WTC11 (cell line): ENCODE results near the gene METTL24.
"Not testable (repeated sequence)": the region's sequence is repeated elsewhere in the genome, so short reads cannot be mapped to it uniquely, and the experiment has no call there.

Experiments
- ATF2 ChIP-seq: sonication (generic); formaldehyde crosslinking; IDR thresholded peaks from 2 replicates; pipeline ENCODE4 v1.8.1; 2022; ENCODE audit warnings: low read depth, missing genetic modification reagents, borderline replicate concordance
- CTCF ChIP-seq: fragments of 200-600 bp; IDR thresholded peaks from 2 replicates; pipeline ENCODE4 v1.8.0; 2022; ENCODE audit warnings: antibody characterized with exemption
- ELF4 ChIP-seq: sonication (generic); formaldehyde crosslinking; IDR thresholded peaks from 2 replicates; pipeline ENCODE4 v1.8.1; 2022; ENCODE audit warnings: low read depth, mild to moderate bottlenecking, moderate library complexity, missing genetic modification reagents
- ESRRA ChIP-seq: sonication (generic); formaldehyde crosslinking; IDR thresholded peaks from 2 replicates; pipeline ENCODE4 v1.8.1; 2022; ENCODE audit warnings: mild to moderate bottlenecking, missing genetic modification reagents, borderline replicate concordance
- FOXP1 ChIP-seq: sonication (generic); formaldehyde crosslinking; IDR thresholded peaks from 2 replicates; pipeline ENCODE4 v1.8.0; 2022; ENCODE audit warnings: missing genetic modification reagents, mild to moderate bottlenecking, moderate library complexity, borderline replicate concordance
- GABPB1 ChIP-seq: sonication (generic); formaldehyde crosslinking; IDR thresholded peaks from 2 replicates; pipeline ENCODE4 v1.8.1; 2023; ENCODE audit warnings: mild to moderate bottlenecking, missing genetic modification reagents
- JUN ChIP-seq: sonication (generic); formaldehyde crosslinking; IDR thresholded peaks from 2 replicates; pipeline ENCODE4 v1.8.0; 2023; ENCODE audit warnings: mild to moderate bottlenecking, missing genetic modification reagents
- MAX ChIP-seq: sonication (generic); formaldehyde crosslinking; IDR thresholded peaks from 2 replicates; pipeline ENCODE4 v1.8.0; 2022; ENCODE audit warnings: mild to moderate bottlenecking, missing genetic modification reagents
- MLX ChIP-seq: sonication (generic); formaldehyde crosslinking; IDR thresholded peaks from 2 replicates; pipeline ENCODE4 v1.8.1; 2023; ENCODE audit warnings: mild to moderate bottlenecking, missing genetic modification reagents, moderate library complexity
- NFYB ChIP-seq: sonication (generic); formaldehyde crosslinking; conservative IDR thresholded peaks from 2 replicates; pipeline ENCODE4 v1.8.0; 2022; ENCODE audit warnings: low read depth, missing genetic modification reagents
- NR1H2 ChIP-seq: sonication (generic); formaldehyde crosslinking; IDR thresholded peaks from 2 replicates; pipeline ENCODE4 v1.9.0; 2021; ENCODE audit warnings: mild to moderate bottlenecking, moderate library complexity, missing genetic modification reagents

- not testable (repeated sequence) for TF ChIP-seq NFYB; CTCF; GABPB1 (CRISPR knock-in tag); MLX (CRISPR knock-in tag); ESRRA (CRISPR knock-in tag); FOXP1 (CRISPR knock-in tag); JUN (CRISPR knock-in tag); ELF4 (CRISPR knock-in tag); MAX (CRISPR knock-in tag); NR1H2 (CRISPR knock-in tag); ATF2 (CRISPR knock-in tag)
These were observed 48.7 kb downstream of the METTL24 start for GRCh38 chr6:110309432-110309831.
